CD14-positive monocyte (primary cell): Measurements from ENCODE around the gene IDNK. TPM values are rescaled to one million over a fixed set of nuclear protein-coding genes. Genes with fewer than 3 reads are reported as not detected.

ENCODE experiments used
- DNase-seq, 3 donors: peaks; one replicate each; pipeline ENCODE4 v3.0.0-alpha.2; 2011 to 2022
- H2AFZ ChIP-seq: 2 replicates; pipeline ENCODE4 v1.6.0; 2012; ENCODE audit warnings: mild to moderate bottlenecking, low read depth, low read length, inconsistent platforms; ENCODE audit not compliant: insufficient read depth, poor library complexity, severe bottlenecking
- H3K27ac ChIP-seq, 2 donors: 1 replicate in 1 of 2; 2 replicates in 1 of 2; pipeline ENCODE4 v1.5.1; 2012 to 2013; ENCODE audit warnings: low read length in 2 of 2, control low read depth in 1 of 2, inconsistent platforms in 1 of 2, low read depth in 1 of 2, mild to moderate bottlenecking in 1 of 2
- H3K27me3 ChIP-seq, 2 donors: one replicate each; pipeline versions ENCODE4 v1.6.0 to v1.6.1; 2011 to 2013; ENCODE audit warnings: low read length in 2 of 2; ENCODE audit not compliant: control insufficient read depth in 2 of 2, insufficient read depth in 2 of 2
- H3K36me3 ChIP-seq, 2 donors: replicated peaks in 1 of 2; 1 replicate in 1 of 2; 2 replicates in 1 of 2; pipeline versions ENCODE4 v1.5.1 to v1.6.1; 2012 to 2013; ENCODE audit warnings: low read length in 2 of 2, control low read depth in 1 of 2, inconsistent platforms in 1 of 2, mild to moderate bottlenecking in 1 of 2; ENCODE audit not compliant: insufficient read depth in 2 of 2, control insufficient read depth in 1 of 2
- H3K4me1 ChIP-seq, 2 donors: 1 replicate in 1 of 2; 2 replicates in 1 of 2; pipeline versions ENCODE4 v1.5.1 to v1.6.1; 2012 to 2013; ENCODE audit warnings: low read length in 2 of 2, control low read depth in 1 of 2, inconsistent platforms in 1 of 2, mild to moderate bottlenecking in 1 of 2, moderate library complexity in 1 of 2; ENCODE audit not compliant: insufficient read depth in 2 of 2, control insufficient read depth in 1 of 2
- H3K4me2 ChIP-seq: replicated peaks from 2 replicates; pipeline ENCODE3; 2012; ENCODE audit warnings: low read length, moderate library complexity, mild to moderate bottlenecking; ENCODE audit not compliant: poor library complexity, severe bottlenecking; ENCODE audit errors: extremely low read depth
- H3K4me3 ChIP-seq, 3 experiments: fragments of 200-600 bp in 1 of 3; sonication (generic) in 1 of 3; replicated peaks in 1 of 3; 1 replicate in 2 of 3; 2 replicates in 1 of 3; pipeline ENCODE4 v1.5.1; 2011 to 2013; ENCODE audit warnings: low read length in 3 of 3, mild to moderate bottlenecking in 3 of 3, control low read depth in 2 of 3, low read depth in 2 of 3, inconsistent platforms in 1 of 3, moderate library complexity in 1 of 3
- H3K79me2 ChIP-seq: 2 replicates; pipeline ENCODE4 v1.6.0; 2012; ENCODE audit warnings: mild to moderate bottlenecking, control low read depth, inconsistent platforms, low read length, moderate library complexity; ENCODE audit not compliant: insufficient read depth
- H3K9ac ChIP-seq: 2 replicates; pipeline ENCODE4 v1.6.0; 2017; ENCODE audit warnings: low read length, mild to moderate bottlenecking; ENCODE audit not compliant: insufficient read depth, poor library complexity, severe bottlenecking
- H3K9me3 ChIP-seq, 2 donors: replicated peaks in 1 of 2; 1 replicate in 1 of 2; 2 replicates in 1 of 2; pipeline versions ENCODE4 v1.5.1 to v1.6.1; 2012 to 2013; ENCODE audit warnings: low read length in 2 of 2, control low read depth in 1 of 2; ENCODE audit not compliant: control insufficient read depth in 1 of 2, insufficient read depth in 1 of 2
- H4K20me1 ChIP-seq: 2 replicates; pipeline ENCODE4 v1.6.0; 2012; ENCODE audit warnings: mild to moderate bottlenecking, low read length, control low read depth, moderate library complexity; ENCODE audit not compliant: insufficient read depth
- H3K27ac Mint-ChIP-seq, 7 donors: one replicate each; pipeline ENCODE4 v1.8.0; 2020; ENCODE audit warnings: mild to moderate bottlenecking in 7 of 7, mixed read lengths in 7 of 7, moderate library complexity in 6 of 7, inconsistent platforms in 2 of 7
- H3K27me3 Mint-ChIP-seq, 3 donors: one replicate each; pipeline ENCODE4 v1.8.0; 2021 to 2022; ENCODE audit warnings: low read depth in 3 of 3, mild to moderate bottlenecking in 3 of 3, mixed read lengths in 3 of 3, moderate library complexity in 3 of 3, inconsistent platforms in 1 of 3
- H3K36me3 Mint-ChIP-seq, 2 donors: one replicate each; pipeline ENCODE4 v1.8.0; 2020; ENCODE audit warnings: mixed read lengths in 2 of 2, inconsistent platforms in 1 of 2, mild to moderate bottlenecking in 1 of 2
- H3K4me1 Mint-ChIP-seq: one replicate; pipeline ENCODE4 v1.8.0; 2020; ENCODE audit warnings: mild to moderate bottlenecking, mixed read lengths
- H3K4me3 Mint-ChIP-seq, 2 donors: one replicate each; pipeline ENCODE4 v1.8.0; 2020; ENCODE audit warnings: mild to moderate bottlenecking in 2 of 2, mixed read lengths in 2 of 2, moderate library complexity in 1 of 2
- H3K9me3 Mint-ChIP-seq, 7 donors: one replicate each; pipeline ENCODE4 v1.8.0; 2020 to 2022; ENCODE audit warnings: mixed read lengths in 7 of 7, mild to moderate bottlenecking in 6 of 7, moderate library complexity in 6 of 7, inconsistent platforms in 2 of 7
- CTCF ChIP-seq: fragments of 200-600 bp; IDR thresholded peaks from one replicate; pipeline ENCODE4 v1.8.0; 2022; ENCODE audit warnings: antibody characterized with exemption, mild to moderate bottlenecking
- WGBS: methylation state at CpG from one replicate; pipeline ENCODE4 v1.1.5; 2013; ENCODE audit warnings: missing lambda C conversion rate; ENCODE audit not compliant: insufficient coverage; 5-methylcytosine and 5-hydroxymethylcytosine counted together
- intact Hi-C, 2 donors: fragments of 100-400 bp; cut with micrococcal nuclease; formaldehyde crosslinking; loops; one replicate each; pipeline versions ENCODE4 v1.15.0 to v1.15.1; 2023
- polyA plus RNA-seq, 3 donors: library from polyadenylated mRNA; depleted of rRNA in 1 of 3; unstranded in 2 of 3; stranded (reverse) in 1 of 3; fragments of 300-500 nt in 2 of 3; fragments of >200 nt in 1 of 3; fragmentation: Illumina TruSeq in 2 of 3; gene quantifications; 1 replicate in 2 of 3; 2 replicates in 1 of 3; pipeline ENCODE4 v1.2.3, GENCODE V29; 2012 to 2021

Gene IDNK
- polyA plus RNA-seq, 3 donors, result 5.6 to 13.3 (median 10.6) TPM

DNA sequence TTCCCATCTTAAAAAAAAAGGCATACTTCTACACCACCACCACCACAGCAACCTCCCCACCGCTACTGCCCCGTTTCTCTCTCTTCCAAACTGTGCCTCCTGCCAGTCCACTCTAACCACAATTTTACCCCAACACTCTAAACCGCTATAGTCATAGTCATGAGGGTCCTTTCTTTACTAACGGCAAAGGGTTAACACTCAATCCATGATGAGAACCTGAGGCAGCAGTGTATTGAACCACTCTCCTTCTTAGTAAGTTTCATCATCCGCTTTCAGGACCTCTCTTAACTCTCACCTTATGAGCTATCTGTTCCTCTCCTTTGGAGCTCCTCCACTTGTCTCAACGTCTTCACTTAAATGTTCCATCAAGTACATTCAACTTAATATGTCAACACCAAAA is 34.0 kb downstream of the IDNK start:
- Mint-ChIP-seq H3K4me1 (peaks cover 4% of the 10 kb centered on the region), H3K27me3 (no peaks in the 10 kb centered on the region), H3K9me3 (no peaks in the 10 kb centered on the region), H3K27ac (no peak overlapping the region), H3K4me3 (no peak overlapping the region), H3K36me3 (peaks cover 53 to 60% of the 10 kb centered on the region in 2 donors)
- intact Hi-C loops, result no loop called here
- H3K27me3 ChIP-seq, result no peaks in the 10 kb centered on the region
- no peaks in the 10 kb centered on the region for H3K9me3 ChIP-seq
- peaks cover 46 to 98% of the 10 kb centered on the region in 2 donors for H3K36me3 ChIP-seq
- 85% methylated on average over 6 of the region's 6 CpGs for WGBS
- no peak overlapping the region for H3K9ac ChIP-seq
- H3K79me2 ChIP-seq, result no peaks in the 10 kb centered on the region
- H3K27ac ChIP-seq, result no peak overlapping the region
- H3K4me1 ChIP-seq, result no peaks in the 10 kb centered on the region
- DNase-seq, result no peak
- TF ChIP-seq CTCF, result no peak
- no peak overlapping the region for H2AFZ ChIP-seq
- H3K4me2 ChIP-seq, result no peak overlapping the region
- no peak overlapping the region for H3K4me3 ChIP-seq
- H4K20me1 ChIP-seq, result no peaks in the 10 kb centered on the region

- peaks cover 74 to 76% of the 10 kb centered on the region in 2 donors for H3K36me3 Mint-ChIP-seq
These were observed 40.0 kb downstream of the IDNK start for GRCh38 chr9:83662933-83663332.

More at GRCh38 chr9:83662933-83663332, 40.0 kb downstream of the IDNK start:
- intact Hi-C loops, result no loop called here
- H3K9me3 ChIP-seq, result no peaks in the 10 kb centered on the region
- Mint-ChIP-seq H3K27me3 (no peaks in the 10 kb centered on the region), H3K4me3 (no peak overlapping the region), H3K27ac (peak overlapping the region in 4 of 7 donors; percentile 19 to 76 (median 52)), H3K9me3 (no peaks in the 10 kb centered on the region), H3K4me1 (peaks cover 18% of the 10 kb centered on the region)
- H3K36me3 ChIP-seq, result peaks cover 73 to 92% of the 10 kb centered on the region in 2 donors
- no peak overlapping the region for H2AFZ ChIP-seq
- H3K4me1 ChIP-seq, result peaks cover 10 to 15% of the 10 kb centered on the region in 2 donors
- peaks cover 17% of the 10 kb centered on the region for H4K20me1 ChIP-seq
- H3K27me3 ChIP-seq, result no peaks in the 10 kb centered on the region
- no peak for DNase-seq
- no peak overlapping the region for H3K4me2 ChIP-seq
- 100% methylated on average over 1 of the region's 3 CpGs for WGBS
- peak overlapping the region in 1 of 2 donors; percentile 12 for H3K27ac ChIP-seq
- no peaks in the 10 kb centered on the region for H3K79me2 ChIP-seq
- H3K4me3 ChIP-seq, result no peak overlapping the region
- H3K9ac ChIP-seq, result no peak overlapping the region
- TF ChIP-seq CTCF, result no peak
